Brain microvascular endothelial cell (primary cell): Measurements from ENCODE around the gene CPT1A.

Experiments used
- DNase-seq: peaks from one replicate; pipeline ENCODE4 v3.0.0-alpha.2; 2020
- H3K27ac ChIP-seq: fragments of 250-450 bp; sonication (Bioruptor Pico); 2 replicates; pipeline ENCODE4 v1.5.1; 2020; ENCODE audit warnings: mild to moderate bottlenecking, moderate library complexity
- H3K27me3 ChIP-seq: fragments of 250-450 bp; sonication (Bioruptor Pico); replicated peaks from 2 replicates; pipeline ENCODE4 v1.5.1; 2020; ENCODE audit warnings: mild to moderate bottlenecking
- H3K36me3 ChIP-seq: fragments of 250-450 bp; sonication (Bioruptor Pico); replicated peaks from 2 replicates; pipeline ENCODE4 v1.5.1; 2020; ENCODE audit warnings: mild to moderate bottlenecking
- H3K4me3 ChIP-seq: 2 replicates; pipeline ENCODE4 v1.5.1; 2011; ENCODE audit warnings: low read depth, mild to moderate bottlenecking, control low read depth, low read length, moderate library complexity
- in situ Hi-C: cut with HindIII; loops from 2 replicates; pipeline ENCODE4 v1.10.0; 2017; ENCODE audit warnings: low sequenced_read_pairs, low pct_ligation_motif_present
- TF ChIP-seq, protein P1 (sequence below): IDR thresholded peaks from 2 replicates; pipeline ENCODE4 v1.5.1; 2011; ENCODE audit warnings: low read depth, mild to moderate bottlenecking, moderate library complexity, low read length, control low read depth, inconsistent platforms; ENCODE audit errors: missing control alignments

CPT1A gene

DNA sequence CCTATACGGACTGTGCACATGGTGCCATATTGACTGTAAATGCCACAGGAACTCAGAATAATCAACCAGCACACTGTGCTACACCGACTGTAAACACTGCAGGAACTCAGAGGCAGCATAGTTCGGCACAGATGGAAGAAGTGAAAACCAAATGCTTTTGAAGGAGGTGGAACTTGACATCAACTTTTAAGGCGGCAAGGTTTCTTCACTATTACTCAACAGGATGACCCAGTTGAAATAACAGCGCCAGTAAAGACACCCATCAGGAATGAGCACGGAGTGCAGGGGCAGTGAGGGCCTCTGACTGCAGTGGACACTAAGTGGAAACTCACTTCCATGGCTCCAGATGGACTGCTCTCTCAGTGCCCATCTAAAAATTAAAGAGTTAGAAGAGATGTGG, 106.1 kb downstream of the CPT1A start:
- H3K36me3 ChIP-seq: no peaks in the 10 kb centered on the region
- no peak for DNase-seq
- TF ChIP-seq, protein P1, sequence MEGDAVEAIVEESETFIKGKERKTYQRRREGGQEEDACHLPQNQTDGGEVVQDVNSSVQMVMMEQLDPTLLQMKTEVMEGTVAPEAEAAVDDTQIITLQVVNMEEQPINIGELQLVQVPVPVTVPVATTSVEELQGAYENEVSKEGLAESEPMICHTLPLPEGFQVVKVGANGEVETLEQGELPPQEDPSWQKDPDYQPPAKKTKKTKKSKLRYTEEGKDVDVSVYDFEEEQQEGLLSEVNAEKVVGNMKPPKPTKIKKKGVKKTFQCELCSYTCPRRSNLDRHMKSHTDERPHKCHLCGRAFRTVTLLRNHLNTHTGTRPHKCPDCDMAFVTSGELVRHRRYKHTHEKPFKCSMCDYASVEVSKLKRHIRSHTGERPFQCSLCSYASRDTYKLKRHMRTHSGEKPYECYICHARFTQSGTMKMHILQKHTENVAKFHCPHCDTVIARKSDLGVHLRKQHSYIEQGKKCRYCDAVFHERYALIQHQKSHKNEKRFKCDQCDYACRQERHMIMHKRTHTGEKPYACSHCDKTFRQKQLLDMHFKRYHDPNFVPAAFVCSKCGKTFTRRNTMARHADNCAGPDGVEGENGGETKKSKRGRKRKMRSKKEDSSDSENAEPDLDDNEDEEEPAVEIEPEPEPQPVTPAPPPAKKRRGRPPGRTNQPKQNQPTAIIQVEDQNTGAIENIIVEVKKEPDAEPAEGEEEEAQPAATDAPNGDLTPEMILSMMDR: no peak
- peaks cover 6% of the 10 kb centered on the region for H3K27me3 ChIP-seq
- H3K27ac ChIP-seq: no peak overlapping the region
- no peak overlapping the region for H3K4me3 ChIP-seq
- in situ Hi-C loops: no loop called here

GRCh38 chr11:68735125-68735524, 106.6 kb downstream of the CPT1A start:
- DNase-seq: no peak
- TF ChIP-seq, protein P1: no peak
- H3K36me3 ChIP-seq: no peaks in the 10 kb centered on the region
- peaks cover 6% of the 10 kb centered on the region for H3K27me3 ChIP-seq
- no peak overlapping the region for H3K4me3 ChIP-seq
- in situ Hi-C loops: no loop called here
- H3K27ac ChIP-seq: no peak overlapping the region

DNA sequence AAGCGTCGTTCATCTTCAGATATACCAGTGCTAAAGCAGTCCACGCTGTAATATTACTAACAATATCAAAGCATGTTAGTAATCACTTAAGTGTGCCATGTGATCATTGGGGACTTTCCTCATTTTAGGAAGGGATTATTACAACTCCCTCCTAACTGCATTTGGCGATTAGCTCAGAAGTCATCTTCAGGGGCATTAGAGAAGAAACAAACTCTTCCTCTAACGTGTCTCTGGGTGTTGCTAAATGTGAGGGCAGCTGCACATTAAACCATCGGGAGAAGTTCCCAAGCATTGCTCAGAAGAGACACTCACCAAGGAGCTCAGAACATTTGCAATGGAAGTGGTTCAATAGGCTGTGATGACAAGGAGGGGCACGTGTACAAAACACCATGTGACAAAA, 107.6 kb downstream of the CPT1A start:
- no peak overlapping the region for H3K4me3 ChIP-seq
- H3K27ac ChIP-seq: no peak overlapping the region
- DNase-seq: no peak
- peaks cover 9% of the 10 kb centered on the region for H3K27me3 ChIP-seq
- H3K36me3 ChIP-seq: no peaks in the 10 kb centered on the region
- TF ChIP-seq, protein P1: no peak
- in situ Hi-C loops: no loop called here

DNA sequence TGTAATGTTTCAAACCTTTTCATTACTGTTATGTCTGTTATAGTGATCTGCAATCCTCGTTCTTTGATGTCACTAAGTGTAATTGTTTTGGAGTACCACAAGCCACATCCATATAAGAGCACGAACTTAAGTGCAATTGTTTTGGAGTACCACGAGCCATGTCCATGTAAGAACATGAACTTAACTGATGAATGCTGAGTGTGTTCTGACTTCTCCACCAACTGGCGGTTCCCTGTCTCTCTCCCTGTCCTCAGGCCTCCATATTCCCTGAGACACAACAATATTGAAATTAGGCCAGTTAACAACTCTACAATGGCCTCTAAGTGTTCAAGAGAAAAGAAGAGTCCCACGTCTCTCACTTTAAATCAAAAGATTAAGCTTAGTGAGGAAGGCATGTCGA, 113.9 kb downstream of the CPT1A start:
- in situ Hi-C loops: no loop called here
- no peak overlapping the region for H3K27ac ChIP-seq
- H3K4me3 ChIP-seq: no peak overlapping the region
- TF ChIP-seq, protein P1: no peak
- H3K27me3 ChIP-seq: peaks cover 20% of the 10 kb centered on the region
- DNase-seq: no peak
- no peaks in the 10 kb centered on the region for H3K36me3 ChIP-seq

DNA sequence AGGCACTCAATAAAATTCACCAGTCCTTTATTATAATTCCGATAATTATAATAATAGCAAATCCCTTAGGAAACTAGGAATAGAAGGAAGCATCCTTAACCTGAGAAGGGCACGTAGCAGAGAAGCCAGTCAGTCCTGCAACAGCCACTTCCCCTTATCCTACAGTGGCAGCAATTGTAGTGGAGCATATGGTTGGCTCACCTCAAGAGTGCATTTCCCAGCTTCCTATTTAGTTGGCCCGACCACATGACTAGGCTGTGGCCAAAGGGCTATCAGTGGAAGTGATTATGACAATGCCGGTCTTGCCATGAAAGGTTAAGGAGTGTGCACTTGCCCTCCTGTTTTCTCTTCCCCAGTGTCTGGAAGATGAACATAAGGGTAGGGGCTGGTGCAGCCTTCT, 117.4 kb downstream of the CPT1A start:
- no peak overlapping the region for H3K4me3 ChIP-seq
- H3K27me3 ChIP-seq: peaks cover 22% of the 10 kb centered on the region
- H3K36me3 ChIP-seq: no peaks in the 10 kb centered on the region
- in situ Hi-C loops: no loop called here
- TF ChIP-seq, protein P1: no peak
- no peak overlapping the region for H3K27ac ChIP-seq
- no peak for DNase-seq

GRCh38 chr11:68722143-68722542, 119.6 kb downstream of the CPT1A start:
- TF ChIP-seq, protein P1: no peak
- H3K36me3 ChIP-seq: no peaks in the 10 kb centered on the region
- H3K27ac ChIP-seq: no peak overlapping the region
- no peak for DNase-seq
- in situ Hi-C loops: no loop called here
- no peak overlapping the region for H3K4me3 ChIP-seq
- peaks cover 21% of the 10 kb centered on the region for H3K27me3 ChIP-seq
